Measurements from ENCODE around the gene MKRN1. TPM values are rescaled to one million over a fixed set of nuclear protein-coding genes. Genes with fewer than 3 reads are reported as not detected.

MKRN1 gene
- total RNA-seq, 1 donor from 2014 or later, result 94.7 TPM

DNA sequence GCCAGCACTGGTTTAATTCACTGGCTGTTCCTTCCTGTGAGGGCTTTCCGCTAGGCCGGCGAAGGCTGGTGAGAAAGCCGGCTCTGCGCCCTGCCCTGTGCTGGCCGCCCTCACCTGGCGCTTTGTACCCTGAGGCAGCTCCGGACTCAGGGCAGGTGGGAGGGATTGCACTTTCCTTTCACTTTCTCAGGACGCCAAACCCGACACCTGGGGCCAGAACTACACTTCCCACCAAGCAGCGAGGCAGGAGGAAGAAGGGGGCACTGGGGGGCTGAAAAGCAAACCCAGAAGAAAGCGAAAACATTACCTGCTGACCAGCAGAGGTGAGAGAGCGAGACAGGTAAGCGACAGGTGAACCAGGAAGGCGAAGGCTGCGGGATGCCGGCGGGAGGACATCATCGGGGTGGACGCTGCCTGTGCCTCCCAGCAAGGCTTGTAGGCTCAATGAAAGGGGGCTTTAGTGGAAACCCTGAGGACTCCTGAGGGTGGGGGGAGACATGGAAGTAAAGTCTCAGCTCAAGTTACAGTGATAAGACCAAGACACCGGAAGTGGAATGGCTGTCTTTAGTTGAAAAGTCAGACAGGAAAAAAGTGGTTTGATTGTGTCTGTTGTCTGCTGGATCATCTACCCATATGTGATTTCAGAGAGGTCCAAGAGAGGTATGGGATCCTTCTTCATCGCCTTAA lies 75.3 kb downstream of the MKRN1 start, which contains the start of gene RAB19:
RAB19 (plus strand) TSS at position 181 of the 687 bp plus-strand sequence. CDS start 3,589 bp downstream, outside the sequence.
- intact Hi-C loops (cut with DNase I), result no loop called here
- ATAC-seq (ENCODE audit: poor library complexity), result peak; percentile 70

More for the DNA sequence above, 75.3 kb downstream of the MKRN1 start, which contains the start of gene RAB19:
- no peak for DNase-seq

Other genes with a start within 250 kb of the MKRN1 start
- 9.5 TPM for gene SLC37A3, start 81.0 kb downstream of the MKRN1 start, total RNA-seq
- gene RAB19, start 75.4 kb downstream of the MKRN1 start, total RNA-seq, result not detected
- gene DENND2A, start 161.3 kb upstream of the MKRN1 start, total RNA-seq, result 11.6 TPM
- 9.2 TPM for gene ADCK2, start 193.4 kb upstream of the MKRN1 start, total RNA-seq
- gene NDUFB2, start 217.2 kb upstream of the MKRN1 start, total RNA-seq, result 808 TPM

All from Right ventricle myocardium superior (tissue), 1 donor.